Right cardiac atrium (tissue), 5 donors: ENCODE results near the gene FTO. TPM values are rescaled to one million over a fixed set of nuclear protein-coding genes. Genes with fewer than 3 reads are reported as not detected.

Experiments used
- ATAC-seq, 2 donors: fragments of 200-7000 bp; cut with Tn5 transposase; one replicate each; pipeline versions ENCODE4 v1.8.0 to v1.9.1; 2020; ENCODE audit warnings: moderate library complexity in 2 of 2, mild to moderate bottlenecking in 1 of 2
- DNase-seq, 3 donors: peaks; one replicate each; pipeline ENCODE4 v3.0.0-alpha.2; 2020
- H3K27ac ChIP-seq: one replicate; pipeline ENCODE4 v1.5.1; 2013; ENCODE audit warnings: mild to moderate bottlenecking, low read length, control low read depth, moderate library complexity
- H3K27me3 ChIP-seq: one replicate; pipeline ENCODE4 v1.6.1; 2013; ENCODE audit not compliant: control insufficient read depth, insufficient read depth
- H3K4me1 ChIP-seq: one replicate; pipeline ENCODE4 v1.6.1; 2013; ENCODE audit warnings: low read length; ENCODE audit not compliant: control insufficient read depth, insufficient read depth
- H3K4me3 ChIP-seq: one replicate; pipeline ENCODE4 v1.5.1; 2013; ENCODE audit warnings: low read length, control low read depth
- H3K9me3 ChIP-seq: one replicate; pipeline ENCODE4 v1.6.1; 2013; ENCODE audit warnings: low read length; ENCODE audit not compliant: control insufficient read depth
- WGBS: extraction: QIAGEN DNeasy Blood & Tissue Kit; methylation state at CpG from one replicate; pipeline ENCODE4 v1.1.7; 2013; 5-methylcytosine and 5-hydroxymethylcytosine counted together
- intact Hi-C, 4 donors: fragments of 100-400 bp; cut with DNase I; formaldehyde crosslinking; loops; one replicate each; pipeline versions ENCODE4 v1.11.0 to v1.14.0; 2022 to 2023
- polyA plus RNA-seq: library from polyadenylated mRNA; stranded (reverse); fragments of 200-250 nt; gene quantifications from one replicate; pipeline ENCODE4 v1.2.3, GENCODE V29; 2013
- total RNA-seq, 4 donors: library from RNA; stranded (reverse); fragmentation: NEBNext Ultra II Directional; extraction: Animal tissue kit (Norgen Biotek cat#: 25700); gene quantifications; one replicate each; pipeline ENCODE4 v1.2.1, GENCODE V29; 2021
- donor health status: healthy with polysubstance abuse.
- donor health status: DM: no; HTN: yes; CAD: no.
- donor health status: DM: no; HTN: no; CAD: no.
- donor health status: DM: no; HTN: yes; CAD: no; lungs with severe emphysema.
- donor health status: DM: yes; HTN: yes; CAD: no.

FTO gene
- total and polyA plus RNA-seq, 5 donors, result 21.9 to 86.3 (median 78.2) TPM

DNA sequence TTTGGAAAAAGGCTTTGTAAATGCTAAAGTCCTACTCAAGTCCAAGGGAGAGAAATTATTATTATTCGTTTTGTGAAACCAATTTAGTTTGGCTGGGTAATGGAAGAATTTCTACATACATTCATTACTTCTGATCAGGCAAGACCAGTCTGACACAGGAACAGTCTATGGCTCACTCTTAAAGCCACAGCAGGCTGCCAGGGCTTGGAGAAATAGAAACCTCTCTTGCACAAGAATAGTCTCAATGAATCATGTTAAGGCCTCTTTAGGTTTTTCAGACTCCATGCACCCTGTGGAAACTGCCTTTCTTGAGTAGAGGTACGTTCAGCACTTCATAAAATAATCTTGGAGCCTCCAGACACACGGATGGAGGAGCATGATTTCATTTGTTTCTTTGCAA, 414.9 kb downstream of the FTO start:
- no peaks in the 10 kb centered on the region for H3K9me3 ChIP-seq
- no peaks in the 10 kb centered on the region for H3K4me1 ChIP-seq
- DNase-seq (no peak), ATAC-seq (no peak)
- WGBS, result 90% methylated on average over 3 of the region's 3 CpGs
- no peak overlapping the region for H3K4me3 ChIP-seq
- H3K27me3 ChIP-seq, result no peaks in the 10 kb centered on the region
- intact Hi-C loops, result no loop called here
- no peak overlapping the region for H3K27ac ChIP-seq

DNA sequence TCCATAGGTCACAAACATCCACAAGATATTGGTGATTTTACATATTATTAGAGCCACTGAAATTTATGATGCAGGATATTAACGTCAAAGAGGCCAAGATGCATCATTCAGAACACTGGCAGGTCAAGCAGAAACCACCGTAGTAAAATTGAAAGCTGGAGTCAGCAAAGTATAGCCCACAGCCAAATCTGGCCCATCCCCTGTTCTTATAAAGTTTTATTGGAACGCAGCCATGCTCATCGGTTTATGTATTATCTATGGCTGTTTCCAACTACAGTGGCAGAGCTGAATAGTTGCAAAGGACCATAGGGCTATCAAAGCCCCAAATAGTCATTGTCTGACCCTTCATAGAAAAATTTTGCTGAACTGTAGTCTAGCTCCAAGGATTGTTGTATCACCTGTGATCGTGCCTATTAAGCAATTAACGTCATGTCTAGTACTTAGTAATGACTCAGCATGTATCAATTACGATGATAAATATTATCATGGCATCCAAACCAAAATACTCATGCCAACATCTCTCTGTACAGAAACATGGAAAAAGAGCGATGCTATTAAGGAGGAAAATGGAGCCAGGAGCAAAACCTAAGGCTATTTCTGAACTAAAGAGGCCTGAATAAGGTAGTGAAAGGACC, 417.0 kb downstream of the FTO start:
- no peaks in the 10 kb centered on the region for H3K4me1 ChIP-seq
- H3K9me3 ChIP-seq, result no peaks in the 10 kb centered on the region
- intact Hi-C loops, result no loop called here
- H3K4me3 ChIP-seq, result no peak overlapping the region
- WGBS, result 91% methylated on average over 8 of the region's 8 CpGs
- DNase-seq (no peak), ATAC-seq (no peak)
- no peaks in the 10 kb centered on the region for H3K27me3 ChIP-seq
- H3K27ac ChIP-seq, result no peak overlapping the region

DNA sequence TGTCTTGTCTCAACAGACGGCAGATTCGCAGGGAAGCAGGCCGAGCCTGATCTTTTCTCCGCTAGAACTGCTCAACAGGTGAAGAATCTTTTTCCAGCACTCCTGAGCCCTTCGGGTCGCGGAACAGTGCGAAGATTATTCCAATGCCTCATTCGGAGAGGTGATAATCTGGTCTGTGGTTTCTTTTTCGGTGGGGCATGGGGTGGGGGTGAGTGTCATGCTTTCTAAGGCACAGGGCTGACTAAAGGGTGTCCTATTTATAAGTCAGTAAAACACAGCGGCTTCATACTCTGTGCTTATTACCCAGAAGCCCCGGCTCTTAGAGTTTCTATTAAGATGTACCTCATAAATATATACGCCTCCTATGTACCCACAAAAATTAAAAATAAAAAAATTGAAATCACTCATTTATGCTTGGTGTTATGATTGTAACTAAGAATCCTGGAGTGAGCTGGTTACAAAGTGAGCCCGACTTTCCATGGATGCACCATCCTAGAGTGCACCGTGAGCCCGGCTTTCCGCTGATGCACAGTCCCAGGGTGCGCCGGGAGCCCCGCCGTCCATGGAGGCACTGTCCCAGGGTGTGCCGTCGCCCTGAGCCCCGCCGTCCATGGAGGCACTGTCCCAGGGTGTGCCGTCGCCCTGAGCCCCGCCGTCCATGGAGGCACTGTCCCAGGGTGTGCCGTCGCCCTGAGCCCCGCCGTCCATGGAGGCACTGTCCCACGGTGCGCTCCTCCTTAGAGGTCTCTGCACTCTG, 417.8 kb downstream of the FTO start:
- no peak for DNase-seq
- no peak for ATAC-seq
- intact Hi-C loops, result no loop called here
- no peaks in the 10 kb centered on the region for H3K27me3 ChIP-seq
- no peak overlapping the region for H3K4me3 ChIP-seq
- no peaks in the 10 kb centered on the region for H3K9me3 ChIP-seq
- H3K27ac ChIP-seq, result no peak overlapping the region
- H3K4me1 ChIP-seq, result no peaks in the 10 kb centered on the region
- WGBS, result 97% methylated on average over 35 of the region's 35 CpGs

DNA sequence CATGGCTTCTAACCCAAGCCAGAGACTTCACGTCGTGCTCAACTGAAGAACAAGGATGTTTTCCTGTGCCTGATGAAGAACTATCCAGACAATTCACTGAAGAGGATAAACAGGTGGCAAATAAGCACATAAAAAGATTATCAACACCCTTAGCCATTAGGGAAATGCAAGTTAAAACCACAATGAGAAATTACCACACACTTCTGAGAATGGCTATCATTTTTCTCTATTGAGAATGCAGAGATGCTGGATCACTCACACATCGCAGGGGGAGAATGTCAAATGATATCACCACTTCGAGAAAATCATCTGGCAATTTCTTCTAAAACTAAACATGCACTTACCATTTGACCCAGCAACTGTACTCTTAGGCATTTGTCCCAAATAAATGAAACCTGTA, 419.8 kb downstream of the FTO start:
- H3K27me3 ChIP-seq, result no peaks in the 10 kb centered on the region
- ATAC-seq, result no peak
- no peaks in the 10 kb centered on the region for H3K9me3 ChIP-seq
- DNase-seq, result no peak
- no peak overlapping the region for H3K4me3 ChIP-seq
- no peak overlapping the region for H3K27ac ChIP-seq
- H3K4me1 ChIP-seq, result no peaks in the 10 kb centered on the region
- WGBS, result 74% methylated on average over 4 of the region's 4 CpGs
- intact Hi-C loops, result no loop called here

DNA sequence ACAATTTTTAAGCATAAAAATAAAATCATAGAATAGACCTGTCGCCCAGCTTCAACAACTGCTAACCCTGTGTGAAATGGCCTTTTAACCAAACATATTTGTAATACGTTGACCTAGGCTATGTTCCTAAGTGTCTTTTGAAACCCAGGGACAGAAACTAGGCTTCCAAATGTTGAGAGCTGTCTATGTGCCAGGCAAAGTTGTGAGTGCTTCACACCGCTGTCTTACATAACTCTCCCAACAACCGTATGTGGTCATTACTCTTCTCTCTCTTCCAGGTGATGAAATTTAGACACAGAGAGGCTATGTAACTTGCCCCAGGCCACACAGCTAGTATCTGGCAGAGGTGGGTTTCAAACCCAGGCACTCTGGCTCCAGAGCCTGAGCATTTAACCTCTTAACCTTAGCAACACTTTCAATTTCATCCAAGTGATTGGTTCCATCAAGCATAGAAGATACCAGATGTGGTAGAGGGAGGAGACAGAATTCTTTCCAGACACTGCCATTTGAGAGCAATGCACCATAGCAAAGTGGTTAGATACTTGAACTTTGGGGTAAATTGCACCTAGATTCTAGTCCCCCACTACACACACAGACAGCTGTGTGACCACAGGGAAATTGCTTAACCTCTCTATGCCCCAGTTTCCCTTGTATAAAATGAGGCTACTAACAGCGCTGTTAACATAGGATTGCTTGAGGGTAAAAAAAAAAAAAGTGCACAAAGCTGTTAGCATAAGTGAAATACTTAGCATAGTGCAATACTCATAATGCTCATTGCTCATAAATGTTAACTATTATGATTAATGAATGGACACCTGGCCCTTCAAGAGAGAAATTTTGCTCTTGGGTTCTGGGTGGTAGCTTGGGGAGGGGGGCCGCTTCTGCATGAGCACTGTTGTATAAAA, 422.0 kb downstream of the FTO start:
- H3K4me3 ChIP-seq, result no peak overlapping the region
- no peak for ATAC-seq
- DNase-seq, result no peak
- WGBS, result 83% methylated on average over 6 of the region's 6 CpGs
- no peaks in the 10 kb centered on the region for H3K9me3 ChIP-seq
- no peak overlapping the region for H3K27ac ChIP-seq
- intact Hi-C loops, result no loop called here
- no peaks in the 10 kb centered on the region for H3K4me1 ChIP-seq
- H3K27me3 ChIP-seq, result no peaks in the 10 kb centered on the region

DNA sequence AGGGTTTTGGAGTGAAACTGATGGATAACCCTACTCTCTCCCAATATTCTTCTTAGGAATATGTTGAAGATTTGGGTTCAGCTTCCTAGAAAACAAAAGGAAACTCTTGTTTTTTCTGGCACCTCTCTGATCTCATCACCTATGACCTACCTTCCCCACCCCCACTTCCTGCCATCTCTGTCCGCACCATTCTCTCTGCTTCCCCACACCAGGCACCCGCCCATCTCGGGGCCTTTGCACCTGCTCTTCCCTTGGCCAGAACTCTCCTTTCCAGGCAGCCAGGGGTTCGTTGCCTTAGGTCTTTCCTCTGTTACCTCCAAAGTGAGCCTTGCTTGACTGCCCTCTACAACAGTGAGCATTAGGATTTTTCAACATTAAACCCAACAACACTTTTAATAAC, 423.0 kb downstream of the FTO start:
- no peaks in the 10 kb centered on the region for H3K4me1 ChIP-seq
- no peak for ATAC-seq
- 55% methylated on average over 4 of the region's 4 CpGs for WGBS
- H3K9me3 ChIP-seq, result no peaks in the 10 kb centered on the region
- H3K27me3 ChIP-seq, result no peaks in the 10 kb centered on the region
- no peak overlapping the region for H3K4me3 ChIP-seq
- H3K27ac ChIP-seq, result no peak overlapping the region
- no peak for DNase-seq
- intact Hi-C loops, result no loop called here

DNA sequence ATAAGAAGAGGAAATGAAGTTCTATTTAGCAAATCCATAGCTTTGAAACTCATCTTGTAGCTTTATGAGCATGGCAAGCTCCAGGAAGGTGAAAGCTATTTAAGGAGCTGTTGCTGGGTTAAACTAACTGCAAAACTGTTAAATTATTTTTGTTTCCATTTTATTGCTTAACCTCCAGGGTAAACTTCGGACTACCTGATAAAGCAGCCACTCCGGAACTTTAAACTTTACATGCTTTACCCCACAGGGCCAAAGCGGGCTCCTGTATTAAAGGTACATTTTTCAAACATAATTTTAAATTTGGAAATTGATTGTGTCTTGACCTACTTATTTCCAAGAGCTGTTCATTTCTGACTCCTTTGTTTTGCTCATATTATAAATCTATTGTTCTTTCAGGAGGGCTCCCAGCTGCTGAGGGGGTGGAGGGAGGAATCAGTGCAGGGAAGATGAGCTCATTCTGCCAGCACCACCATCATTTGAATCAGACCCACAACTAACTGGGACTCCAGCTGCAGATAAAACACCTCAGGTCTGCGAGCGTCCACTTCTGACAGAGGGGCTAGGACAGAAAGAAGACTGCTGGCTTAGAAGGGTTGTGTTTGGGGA, 424.8 kb downstream of the FTO start:
- no peaks in the 10 kb centered on the region for H3K27me3 ChIP-seq
- ATAC-seq, result no peak
- no peaks in the 10 kb centered on the region for H3K4me1 ChIP-seq
- H3K27ac ChIP-seq, result no peak overlapping the region
- no peak for DNase-seq
- 70% methylated on average over 5 of the region's 5 CpGs for WGBS
- intact Hi-C loops, result no loop called here
- H3K9me3 ChIP-seq, result no peaks in the 10 kb centered on the region
- H3K4me3 ChIP-seq, result no peak overlapping the region

DNA sequence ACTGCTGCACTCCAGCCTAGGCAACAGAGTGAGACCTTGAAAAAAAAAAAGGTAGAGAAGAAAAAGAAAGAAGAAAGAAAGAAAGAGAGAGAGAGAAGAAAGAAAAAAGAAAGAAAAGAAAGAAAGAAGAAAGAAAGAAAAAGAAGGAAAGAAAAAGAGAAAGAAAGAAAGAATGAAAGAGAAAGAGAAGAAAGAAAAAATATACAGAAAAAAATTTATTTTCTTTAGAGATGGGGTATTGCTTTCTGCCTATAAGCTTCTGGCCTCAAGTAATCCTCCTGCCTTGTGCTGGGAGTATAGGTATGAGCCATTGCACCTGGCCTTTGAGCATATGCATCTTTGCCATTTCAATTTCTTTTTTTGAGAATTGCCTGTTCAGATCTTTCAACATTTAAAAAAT, 425.9 kb downstream of the FTO start:
- no peaks in the 10 kb centered on the region for H3K9me3 ChIP-seq
- no peak for DNase-seq
- ATAC-seq, result no peak
- H3K27me3 ChIP-seq, result no peaks in the 10 kb centered on the region
- H3K4me1 ChIP-seq, result no peaks in the 10 kb centered on the region
- H3K27ac ChIP-seq, result no peak overlapping the region
- intact Hi-C loops, result no loop called here
- no peak overlapping the region for H3K4me3 ChIP-seq

DNA sequence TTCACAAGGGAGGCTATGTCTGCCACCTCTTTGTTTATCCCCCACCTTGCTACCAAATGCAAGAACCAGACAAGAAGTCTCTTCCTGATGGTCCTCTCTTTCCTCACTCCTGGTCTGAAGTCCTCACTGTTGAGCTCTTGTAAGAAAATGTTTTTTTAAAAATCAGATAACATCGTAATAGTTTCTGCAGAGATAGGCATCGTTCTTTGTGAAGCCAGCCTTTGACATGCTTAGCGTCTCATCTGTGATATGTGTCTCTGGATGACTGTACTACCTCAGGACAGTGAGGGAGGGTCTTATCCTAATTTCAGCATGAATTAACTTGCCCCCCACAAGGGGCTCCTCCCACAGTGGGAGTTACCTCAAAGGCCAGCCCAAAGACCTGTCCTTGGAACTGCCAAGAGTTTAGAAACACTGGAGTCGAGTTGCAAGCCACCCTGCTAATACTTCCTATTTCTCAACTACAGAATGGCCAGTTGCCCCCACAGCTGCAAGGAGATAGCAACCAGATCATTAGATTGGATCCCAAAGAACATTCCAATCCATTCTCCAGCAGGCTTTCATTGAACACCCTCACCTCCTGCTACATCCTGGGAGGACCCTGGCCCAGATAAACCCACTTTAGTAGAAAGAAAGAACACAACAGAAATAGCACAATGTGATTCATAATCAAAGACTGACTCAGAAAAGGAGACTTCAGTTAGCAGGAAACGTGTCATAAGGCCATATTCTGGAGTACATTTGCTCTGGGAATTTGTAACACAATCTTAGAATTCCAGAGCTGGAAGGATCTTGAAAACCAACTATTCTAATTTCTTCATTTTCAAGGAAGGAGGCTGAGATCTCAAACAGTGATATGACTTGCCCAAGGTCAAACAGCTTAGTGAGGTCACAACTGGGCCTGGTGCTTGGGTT, 431.7 kb downstream of the FTO start:
- H3K27ac ChIP-seq, result no peak overlapping the region
- DNase-seq (no peak), ATAC-seq (no peak)
- no peaks in the 10 kb centered on the region for H3K27me3 ChIP-seq
- WGBS, result 68% methylated on average over 5 of the region's 5 CpGs
- intact Hi-C loops, result no loop called here
- no peaks in the 10 kb centered on the region for H3K4me1 ChIP-seq
- no peaks in the 10 kb centered on the region for H3K9me3 ChIP-seq
- no peak overlapping the region for H3K4me3 ChIP-seq

DNA sequence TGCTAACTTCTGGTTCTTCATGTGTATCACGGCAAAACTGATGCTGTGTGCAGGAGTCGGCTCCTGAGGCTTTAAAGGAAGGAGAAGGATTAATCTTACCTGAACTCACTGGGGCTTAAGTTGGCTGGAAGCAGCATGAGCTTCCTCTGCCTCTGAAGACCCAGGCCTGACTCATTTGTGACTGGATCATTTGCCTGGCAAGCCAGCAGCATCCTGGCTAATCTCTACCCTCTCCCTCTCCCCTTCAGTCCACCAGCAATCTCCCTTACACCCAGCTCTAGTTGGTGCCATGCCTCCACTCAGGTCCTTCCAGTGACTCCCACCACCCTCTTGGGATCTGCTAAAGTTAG, 432.3 kb downstream of the FTO start:
- ATAC-seq, result no peak
- WGBS, result 82% methylated on average over 2 of the region's 2 CpGs
- no peak overlapping the region for H3K4me3 ChIP-seq
- intact Hi-C loops, result no loop called here
- no peak overlapping the region for H3K27ac ChIP-seq
- no peak for DNase-seq
- no peaks in the 10 kb centered on the region for H3K9me3 ChIP-seq
- no peaks in the 10 kb centered on the region for H3K4me1 ChIP-seq
- no peaks in the 10 kb centered on the region for H3K27me3 ChIP-seq
